ENCODE results near the gene TNIK. TPM values are rescaled to one million over a fixed set of nuclear protein-coding genes. Genes with fewer than 3 reads are reported as not detected.

Gene TNIK
- total and polyA plus RNA-seq, 2 experiments from 2014 or later, result 14.6 to 34.3 TPM

- H3K4me3 ChIP-seq, result no peak overlapping the region
- H3K27me3 ChIP-seq (ENCODE audit: insufficient read depth), result no peaks in the 10 kb centered on the region
- no peaks in the 10 kb centered on the region for H3K9me2 ChIP-seq (ENCODE audit: insufficient read depth)
- peaks cover 7% of the 10 kb centered on the region for H3K9me3 Mint-ChIP-seq
- H3K4me3 Mint-ChIP-seq, result no peak overlapping the region
- H3K27ac Mint-ChIP-seq, result no peak overlapping the region
- peaks cover 18% of the 10 kb centered on the region for H3K4me1 Mint-ChIP-seq
- DNase-seq (ENCODE audit: low spot score), result peak; percentile 61
- peaks cover 69% of the 10 kb centered on the region for H3K36me3 Mint-ChIP-seq (ENCODE audit: low read depth)
- H3K27me3 Mint-ChIP-seq (ENCODE audit: insufficient read depth, low read depth, poor library complexity), result peaks cover 6% of the 10 kb centered on the region
- no peaks in the 10 kb centered on the region for H4K20me1 ChIP-seq (replicated peaks; ENCODE audit: insufficient read depth)
- H2AFZ ChIP-seq, result no peak overlapping the region
- no peaks in the 10 kb centered on the region for H3K79me2 ChIP-seq (replicated peaks; ENCODE audit: insufficient read depth)
- TF ChIP-seq STAT1 (IDR thresholded peaks at IDR 0.05; ENCODE audit: unreplicated experiment), result no peak
- no peak for TF ChIP-seq EZH2 (IDR thresholded peaks at IDR 0.05; ENCODE audit: low read depth, unreplicated experiment)
- TF ChIP-seq, protein P1, sequence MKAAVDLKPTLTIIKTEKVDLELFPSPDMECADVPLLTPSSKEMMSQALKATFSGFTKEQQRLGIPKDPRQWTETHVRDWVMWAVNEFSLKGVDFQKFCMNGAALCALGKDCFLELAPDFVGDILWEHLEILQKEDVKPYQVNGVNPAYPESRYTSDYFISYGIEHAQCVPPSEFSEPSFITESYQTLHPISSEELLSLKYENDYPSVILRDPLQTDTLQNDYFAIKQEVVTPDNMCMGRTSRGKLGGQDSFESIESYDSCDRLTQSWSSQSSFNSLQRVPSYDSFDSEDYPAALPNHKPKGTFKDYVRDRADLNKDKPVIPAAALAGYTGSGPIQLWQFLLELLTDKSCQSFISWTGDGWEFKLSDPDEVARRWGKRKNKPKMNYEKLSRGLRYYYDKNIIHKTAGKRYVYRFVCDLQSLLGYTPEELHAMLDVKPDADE (IDR thresholded peaks at IDR 0.05), result no peak
- no peak for TF ChIP-seq EZH2phosphoT487 (IDR thresholded peaks at IDR 0.05; ENCODE audit: unreplicated experiment)
- TF ChIP-seq CTCF (conservative IDR thresholded peaks at IDR 0.05; ENCODE audit: low read depth in 2 of 2), result peak; percentile 81 to 92
- no peak for TF ChIP-seq CREB1 (CRISPR knock-in tag; IDR thresholded peaks at IDR 0.05; ENCODE audit: low read depth)
- TF ChIP-seq JUNB (IDR thresholded peaks at IDR 0.05; ENCODE audit: unreplicated experiment), result no peak
- no peak for TF ChIP-seq NANOG (IDR thresholded peaks at IDR 0.05; ENCODE audit: borderline replicate concordance)
- peaks cover 14% of the 10 kb centered on the region for H3K4me1 ChIP-seq (ENCODE audit: insufficient read depth)
- no peaks in the 10 kb centered on the region for H3F3A ChIP-seq (replicated peaks; ENCODE audit: low read depth)
- H3K36me3 ChIP-seq (ENCODE audit: insufficient read depth), result peaks cover 8% of the 10 kb centered on the region; the same call in 1 of the 2 replicates
- no peak for ATAC-seq
- H3K27ac ChIP-seq (ENCODE audit: low read depth), result no peak overlapping the region
- no peak overlapping the region for H3K4me2 ChIP-seq
Observed at GRCh38 chr3:171163101-171164066, 296.8 kb downstream of the TNIK start.

GRCh38 chr3:171160325-171160724 is 299.9 kb downstream of the TNIK start:
- H3K27me3 Mint-ChIP-seq (ENCODE audit: insufficient read depth, low read depth, poor library complexity), result peaks cover 5% of the 10 kb centered on the region
- H3K36me3 Mint-ChIP-seq (ENCODE audit: low read depth), result peaks cover 71% of the 10 kb centered on the region
- no peak overlapping the region for H3K4me2 ChIP-seq
- no peaks in the 10 kb centered on the region for H3K27me3 ChIP-seq (ENCODE audit: insufficient read depth)
- H3K4me1 Mint-ChIP-seq, result peaks cover 1% of the 10 kb centered on the region; the same call in 2 of the 3 replicates
- no peaks in the 10 kb centered on the region for H3K79me2 ChIP-seq (replicated peaks; ENCODE audit: insufficient read depth)
- no peaks in the 10 kb centered on the region for H3F3A ChIP-seq (replicated peaks; ENCODE audit: low read depth)
- no peak overlapping the region for H2AFZ ChIP-seq
- no peak overlapping the region for H3K27ac ChIP-seq (ENCODE audit: low read depth)
- 0 out of 2 replicates have a peak, but pooled peaks cover 3% of the 10 kb centered on the region for H3K4me1 ChIP-seq (ENCODE audit: insufficient read depth)
- no peaks in the 10 kb centered on the region for H3K9me2 ChIP-seq (ENCODE audit: insufficient read depth)
- no peak overlapping the region for H3K4me3 Mint-ChIP-seq
- H3K27ac Mint-ChIP-seq, result no peak overlapping the region
- no peak overlapping the region for H3K4me3 ChIP-seq
- ATAC-seq (no peak), DNase-seq (ENCODE audit: low spot score) (no peak)
- no peaks in the 10 kb centered on the region for H4K20me1 ChIP-seq (replicated peaks; ENCODE audit: insufficient read depth)
- peaks cover 7% of the 10 kb centered on the region for H3K9me3 Mint-ChIP-seq
- H3K36me3 ChIP-seq (ENCODE audit: insufficient read depth), result peaks cover 8% of the 10 kb centered on the region; the same call in 1 of the 2 replicates
- TF ChIP-seq POLR2AphosphoS5 (IDR thresholded peaks at IDR 0.05; ENCODE audit: low read depth), result no peak
- no peak for TF ChIP-seq NANOG (IDR thresholded peaks at IDR 0.05; ENCODE audit: borderline replicate concordance)
- no peak for TF ChIP-seq ZNF114 (CRISPR knock-in tag; IDR thresholded peaks at IDR 0.05)
- TF ChIP-seq, protein P2, sequence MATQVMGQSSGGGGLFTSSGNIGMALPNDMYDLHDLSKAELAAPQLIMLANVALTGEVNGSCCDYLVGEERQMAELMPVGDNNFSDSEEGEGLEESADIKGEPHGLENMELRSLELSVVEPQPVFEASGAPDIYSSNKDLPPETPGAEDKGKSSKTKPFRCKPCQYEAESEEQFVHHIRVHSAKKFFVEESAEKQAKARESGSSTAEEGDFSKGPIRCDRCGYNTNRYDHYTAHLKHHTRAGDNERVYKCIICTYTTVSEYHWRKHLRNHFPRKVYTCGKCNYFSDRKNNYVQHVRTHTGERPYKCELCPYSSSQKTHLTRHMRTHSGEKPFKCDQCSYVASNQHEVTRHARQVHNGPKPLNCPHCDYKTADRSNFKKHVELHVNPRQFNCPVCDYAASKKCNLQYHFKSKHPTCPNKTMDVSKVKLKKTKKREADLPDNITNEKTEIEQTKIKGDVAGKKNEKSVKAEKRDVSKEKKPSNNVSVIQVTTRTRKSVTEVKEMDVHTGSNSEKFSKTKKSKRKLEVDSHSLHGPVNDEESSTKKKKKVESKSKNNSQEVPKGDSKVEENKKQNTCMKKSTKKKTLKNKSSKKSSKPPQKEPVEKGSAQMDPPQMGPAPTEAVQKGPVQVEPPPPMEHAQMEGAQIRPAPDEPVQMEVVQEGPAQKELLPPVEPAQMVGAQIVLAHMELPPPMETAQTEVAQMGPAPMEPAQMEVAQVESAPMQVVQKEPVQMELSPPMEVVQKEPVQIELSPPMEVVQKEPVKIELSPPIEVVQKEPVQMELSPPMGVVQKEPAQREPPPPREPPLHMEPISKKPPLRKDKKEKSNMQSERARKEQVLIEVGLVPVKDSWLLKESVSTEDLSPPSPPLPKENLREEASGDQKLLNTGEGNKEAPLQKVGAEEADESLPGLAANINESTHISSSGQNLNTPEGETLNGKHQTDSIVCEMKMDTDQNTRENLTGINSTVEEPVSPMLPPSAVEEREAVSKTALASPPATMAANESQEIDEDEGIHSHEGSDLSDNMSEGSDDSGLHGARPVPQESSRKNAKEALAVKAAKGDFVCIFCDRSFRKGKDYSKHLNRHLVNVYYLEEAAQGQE (IDR thresholded peaks at IDR 0.05; ENCODE audit: unreplicated experiment), result no peak
- no peak for TF ChIP-seq CREB1 (CRISPR knock-in tag; IDR thresholded peaks at IDR 0.05; ENCODE audit: low read depth)
- TF ChIP-seq STAT1 (IDR thresholded peaks at IDR 0.05; ENCODE audit: unreplicated experiment), result no peak
- TF ChIP-seq EZH2 (IDR thresholded peaks at IDR 0.05; ENCODE audit: low read depth, unreplicated experiment), result no peak
- no peak for TF ChIP-seq ZNF331 (CRISPR knock-in tag; IDR thresholded peaks at IDR 0.05; ENCODE audit: low read depth)
- TF ChIP-seq, protein P1 (IDR thresholded peaks at IDR 0.05), result no peak
